Heart left ventricle (tissue), 16 donors: Measurements from ENCODE around the gene ABTB2. TPM values are rescaled to one million over a fixed set of nuclear protein-coding genes. Genes with fewer than 3 reads are reported as not detected.
"Not testable (repeated sequence)": the region's sequence is repeated elsewhere in the genome, so short reads cannot be mapped to it uniquely, and the experiment has no call there.

Experiments used
- ATAC-seq, 4 donors: fragments of 200-7000 bp; cut with Tn5 transposase; one replicate each; pipeline ENCODE4 v1.9.1; 2020 to 2022; ENCODE audit warnings: moderate library complexity in 4 of 4, mild to moderate bottlenecking in 3 of 4, moderate number of reproducible peaks in 1 of 4
- DNase-seq, 5 donors: peaks; one replicate each; pipeline ENCODE4 v3.0.0-alpha.2; 2020
- H3K27ac ChIP-seq, 12 donors: fragments of 200-600 bp; sonication (generic) in 4 of 12; one replicate each; pipeline versions ENCODE4 v1.5.0 to v1.8.0; 2016 to 2022; ENCODE audit warnings: mild to moderate bottlenecking in 2 of 12
- H3K27me3 ChIP-seq, 9 donors: fragments of 200-600 bp; sonication (generic) in 2 of 9; one replicate each; pipeline versions ENCODE4 v1.5.1 to v1.8.0; 2016 to 2022; ENCODE audit warnings: mild to moderate bottlenecking in 3 of 9
- H3K36me3 ChIP-seq, 9 donors: fragments of 200-600 bp; sonication (generic) in 2 of 9; one replicate each; pipeline versions ENCODE4 v1.5.0 to v1.8.0; 2018 to 2022; ENCODE audit warnings: mild to moderate bottlenecking in 2 of 9
- H3K4me1 ChIP-seq, 12 donors: fragments of 200-600 bp; sonication (generic) in 4 of 12; one replicate each; pipeline versions ENCODE4 v1.5.0 to v1.8.0; 2016 to 2022; ENCODE audit warnings: mild to moderate bottlenecking in 3 of 12
- H3K4me3 ChIP-seq, 12 donors: fragments of 200-600 bp; sonication (generic) in 4 of 12; one replicate each; pipeline versions ENCODE4 v1.5.0 to v1.8.0; 2017 to 2022; ENCODE audit warnings: mild to moderate bottlenecking in 9 of 12, moderate library complexity in 4 of 12
- H3K9me3 ChIP-seq, 12 donors: fragments of 200-600 bp; sonication (generic) in 4 of 12; one replicate each; pipeline versions ENCODE4 v1.5.0 to v1.8.0; 2016 to 2022; ENCODE audit warnings: mild to moderate bottlenecking in 1 of 12
- CTCF ChIP-seq, 12 donors: fragments of 200-600 bp; sonication (generic) in 4 of 12; IDR thresholded peaks; one replicate each; pipeline versions ENCODE4 v1.5.0 to v1.8.0; 2018 to 2022; ENCODE audit warnings: antibody characterized with exemption in 12 of 12, mild to moderate bottlenecking in 5 of 12
- POLR2A ChIP-seq, 2 donors: fragments of 450-650 bp; IDR thresholded peaks; one replicate each; pipeline ENCODE4 v1.6.1; 2017; ENCODE audit warnings: antibody characterized with exemption in 2 of 2, mild to moderate bottlenecking in 2 of 2, moderate library complexity in 2 of 2
- WGBS, 4 donors: extraction: QIAGEN DNeasy Blood & Tissue Kit in 2 of 4; methylation state at CpG; one replicate each; pipeline versions ENCODE4 v1.1.5 to v1.1.7; 2013 to 2018; 5-methylcytosine and 5-hydroxymethylcytosine counted together
- intact Hi-C, 10 donors: fragments of 100-400 bp; cut with DNase I; formaldehyde crosslinking; loops; one replicate each; pipeline versions ENCODE4 v1.11.1 to v1.14.2; 2022
- polyA plus RNA-seq, 2 donors: library from polyadenylated mRNA; stranded (reverse); fragments of 200-250 nt; gene quantifications; one replicate each; pipeline ENCODE4 v1.2.3, GENCODE V29; 2013
- total RNA-seq, 9 donors: library from RNA; depleted of rRNA in 2 of 9; stranded (reverse); fragments of >200 nt in 2 of 9; fragmentation: NEBNext Ultra II Directional in 3 of 9; extraction: Animal tissue kit (Norgen Biotek cat#: 25700) in 3 of 9; gene quantifications; one replicate each; pipeline versions ENCODE4 v1.1.0 to v1.2.4, GENCODE V29; 2016 to 2023
- donor health status: ischemic (EF 13 %, LVEDD 7.1; RV severe dilation, severe dysfunction).
- donor health status: healthy with polysubstance abuse.
- donor health status: DM: no; HTN: yes; CAD: no.
- donor health status: DM: no; HTN: no; CAD: no.
- donor health status: ischemic (EF 25% LVEDD 6.9; RV normal size, moderate dysfunction).
- donor health status: ischemic (EF 25% LVEDD 5.7; RV mildly dilated, moderate dysfunction).
- donor health status: healthy.
- donor health status: DM: yes; HTN: yes; CAD: no.
- donor health status: ischemic (EF 35%, LVEDD 5.7; RV mildly dilated, moderate dysfunction).
- donor health status: nonischemic (EF 11% LVEDD 7.7; RV severe dilation, severe dysfunction).
- donor health status: DM: yes; HTN: yes; CAD: no.
- donor health status: PGD.
- donor health status: ischemic (EF 29% LVEDD 5.4; RV normal size, mild dysfunction).
- donor health status: nonischemic (EF 23%, LVEDD 6.1; RV moderate dilation, normal function).

ABTB2 gene
- total and polyA plus RNA-seq, 11 donors, result 3.3 to 27.1 (median 12.5) TPM

DNA sequence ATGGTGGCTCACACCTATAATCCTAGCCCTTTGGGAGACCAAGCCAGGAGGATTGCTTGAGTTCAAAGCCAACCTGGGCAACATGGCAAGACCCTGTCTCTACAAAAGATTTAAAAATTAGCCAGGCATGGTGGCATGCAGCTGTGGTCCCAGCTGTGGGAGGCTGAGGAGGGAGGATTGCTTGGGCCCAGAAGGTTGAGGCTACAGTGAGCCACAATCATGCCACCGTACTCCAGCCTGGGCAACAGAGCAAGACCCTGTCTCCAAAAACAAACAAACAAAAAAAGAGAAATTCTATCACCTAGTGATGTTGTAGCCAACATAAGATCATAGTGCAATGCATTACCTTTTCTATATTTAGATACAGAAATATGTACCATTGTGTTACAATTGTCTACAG is 138.5 kb downstream of the ABTB2 start:
- Histone ChIP-seq H3K36me3 (no peaks in the 10 kb centered on the region), H3K4me1 (peaks cover 0 to 34% (median 7%) of the 10 kb centered on the region in 12 donors), H3K4me3 (no peak overlapping the region), H3K9me3 (no peaks in the 10 kb centered on the region), H3K27ac (no peak overlapping the region), H3K27me3 (no peaks in the 10 kb centered on the region)
- WGBS, 4 donors, result 87 to 100% (median 93%) methylated on average over 1 of the region's 1 CpG
- intact Hi-C loops, result no loop called here
- ATAC-seq (no peak), DNase-seq (no peak)
- no peak for TF ChIP-seq CTCF (IDR thresholded peaks at IDR 0.05)
- TF ChIP-seq POLR2A (IDR thresholded peaks at IDR 0.05), result no peak

DNA sequence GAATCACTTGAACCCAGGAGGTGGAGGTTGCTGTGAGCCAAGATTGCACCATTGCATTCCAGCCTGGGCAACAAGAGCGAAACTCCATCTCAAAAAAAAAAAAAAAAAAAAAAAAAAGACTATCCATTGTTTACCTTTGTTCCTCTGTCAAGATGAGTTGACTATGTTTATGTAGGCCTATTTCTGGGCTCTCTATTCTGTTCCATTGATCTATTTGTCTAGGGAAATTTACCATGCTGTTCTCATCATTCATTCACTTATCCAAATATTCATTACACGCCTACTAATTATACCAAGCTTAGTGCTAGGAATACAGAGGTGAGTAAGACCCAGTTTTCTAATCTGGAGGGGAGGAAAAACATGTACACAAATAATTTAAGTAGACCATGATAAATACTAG is 139.1 kb downstream of the ABTB2 start:
- H3K4me3 ChIP-seq, intact Hi-C loops, H3K27me3 ChIP-seq, H3K27ac ChIP-seq, H3K9me3 ChIP-seq, DNase-seq, ATAC-seq, H3K36me3 ChIP-seq: not testable (repeated sequence)
- peaks cover 0 to 36% (median 7%) of the 10 kb centered on the region in 12 donors for H3K4me1 ChIP-seq
- 97 to 99% (median 98%) methylated on average over 2 of the region's 2 CpGs for whole genome bisulfite sequencing, 4 donors

DNA sequence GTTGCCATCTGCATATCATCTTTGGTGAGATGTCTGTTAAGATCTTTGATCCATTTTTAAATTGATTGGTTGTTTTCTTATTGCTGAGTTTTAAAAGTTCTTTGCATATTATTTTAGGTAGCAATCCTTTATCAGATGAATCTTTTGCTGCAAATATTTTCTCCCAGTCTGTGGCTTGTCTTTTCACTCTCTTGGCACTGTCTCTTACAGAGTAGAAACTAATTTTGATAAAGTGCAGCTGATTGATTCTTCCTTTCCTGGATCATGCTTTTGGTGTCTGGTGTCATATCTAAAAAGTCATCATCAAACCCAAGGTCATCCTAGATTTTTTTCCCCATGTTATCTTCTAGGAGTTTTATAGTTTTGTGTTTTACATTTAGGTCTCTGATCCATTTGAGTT is 139.7 kb downstream of the ABTB2 start:
- H3K36me3 ChIP-seq, result no peaks in the 10 kb centered on the region
- no peak overlapping the region for H3K4me3 ChIP-seq
- TF ChIP-seq POLR2A (IDR thresholded peaks at IDR 0.05) (no peak), CTCF (IDR thresholded peaks at IDR 0.05) (no peak)
- intact Hi-C loops, result no loop called here
- peaks cover 0 to 36% (median 6%) of the 10 kb centered on the region in 12 donors for H3K4me1 ChIP-seq
- H3K9me3 ChIP-seq, result no peaks in the 10 kb centered on the region
- ATAC-seq, result no peak
- DNase-seq, result no peak
- H3K27ac ChIP-seq, result no peak overlapping the region
- H3K27me3 ChIP-seq, result no peaks in the 10 kb centered on the region

DNA sequence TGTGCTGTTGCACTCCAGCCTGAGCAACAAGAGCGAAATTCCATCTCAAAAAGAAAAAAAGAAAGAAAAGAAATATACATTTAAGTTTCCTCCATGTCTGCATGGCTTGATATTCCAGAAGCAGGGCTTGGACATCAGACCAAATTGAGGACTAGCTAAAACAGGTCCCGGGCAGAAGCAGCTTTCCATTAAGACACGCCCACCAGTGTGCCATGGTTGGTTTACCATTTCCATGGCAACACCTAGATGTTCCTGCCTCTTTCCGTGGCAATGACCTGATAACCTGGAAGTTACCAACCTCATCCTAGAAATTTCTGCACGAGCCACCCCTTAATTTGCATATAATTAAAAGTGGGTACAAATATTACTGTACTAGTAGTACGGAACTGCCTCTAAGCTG is 141.1 kb downstream of the ABTB2 start:
- H3K4me1 ChIP-seq, result peaks cover 0 to 27% (median 3%) of the 10 kb centered on the region in 12 donors
- intact Hi-C loops, result no loop called here
- H3K27ac ChIP-seq, result no peak overlapping the region
- 65 to 80% (median 74%) methylated on average over 6 of the region's 6 CpGs for WGBS, 4 donors
- H3K36me3 ChIP-seq, result no peaks in the 10 kb centered on the region
- TF ChIP-seq CTCF (IDR thresholded peaks at IDR 0.05) (no peak), POLR2A (IDR thresholded peaks at IDR 0.05) (no peak)
- ATAC-seq (no peak), DNase-seq (no peak)
- H3K27me3 ChIP-seq, result no peaks in the 10 kb centered on the region
- no peak overlapping the region for H3K4me3 ChIP-seq
- no peaks in the 10 kb centered on the region for H3K9me3 ChIP-seq

GRCh38 chr11:34215806-34216453 is 141.9 kb downstream of the ABTB2 start:
- DNase-seq (no peak), ATAC-seq (no peak)
- Histone ChIP-seq H3K4me1 (peaks cover 0 to 27% (median 3%) of the 10 kb centered on the region in 12 donors), H3K27ac (no peak overlapping the region), H3K36me3 (no peaks in the 10 kb centered on the region), H3K4me3 (no peak overlapping the region), H3K9me3 (no peaks in the 10 kb centered on the region), H3K27me3 (no peaks in the 10 kb centered on the region)
- TF ChIP-seq CTCF (IDR thresholded peaks at IDR 0.05) (no peak), POLR2A (IDR thresholded peaks at IDR 0.05) (no peak)
- WGBS, 4 donors, result 83 to 93% (median 88%) methylated on average over 1 of the region's 1 CpG
- intact Hi-C loops, result no loop called here
